GM23338 (cell line): ENCODE measurements around the gene JAK3. TPM values are rescaled to one million over a fixed set of nuclear protein-coding genes. Genes with fewer than 3 reads are reported as not detected.

Source experiments
- ATAC-seq: fragments of 200-7000 bp; cut with Tn5 transposase; 3 replicates; pipeline ENCODE4 v1.9.1; 2020
- DNase-seq: peaks from one replicate; pipeline ENCODE4 v3.0.0-alpha.2; 2015; ENCODE audit warnings: low spot score
- H2AFZ ChIP-seq: fragments of 200-600 bp; sonication (generic); 2 replicates; pipeline ENCODE4 v1.8.0; 2016; ENCODE audit warnings: antibody characterized with exemption, mild to moderate bottlenecking, moderate library complexity
- H3F3A ChIP-seq: fragments of 200-600 bp; sonication (generic); replicated peaks from 2 replicates; pipeline ENCODE4 v1.8.0; 2017; ENCODE audit warnings: antibody characterized with exemption, mixed run types, low read depth
- H3K27ac ChIP-seq: fragments of 200-600 bp; sonication (generic); 2 replicates; pipeline ENCODE4 v1.6.1; 2016; ENCODE audit warnings: low read depth
- H3K27me3 ChIP-seq: fragments of 200-600 bp; sonication (generic); 2 replicates; pipeline ENCODE4 v1.8.0; 2016; ENCODE audit warnings: mild to moderate bottlenecking, mixed run types, moderate library complexity; ENCODE audit not compliant: insufficient read depth
- H3K36me3 ChIP-seq: fragments of 200-600 bp; sonication (generic); 2 replicates; pipeline ENCODE4 v1.8.0; 2016; ENCODE audit warnings: mild to moderate bottlenecking; ENCODE audit not compliant: insufficient read depth
- H3K4me1 ChIP-seq: fragments of 200-600 bp; sonication (generic); 2 replicates; pipeline ENCODE4 v1.8.0; 2016; ENCODE audit warnings: mild to moderate bottlenecking, moderate library complexity; ENCODE audit not compliant: insufficient read depth
- H3K4me2 ChIP-seq: fragments of 200-600 bp; sonication (generic); 2 replicates; pipeline ENCODE4 v1.7.1; 2017; ENCODE audit warnings: mixed run types
- H3K4me3 ChIP-seq: fragments of 200-600 bp; sonication (generic); 2 replicates; pipeline ENCODE4 v1.6.1; 2016; ENCODE audit warnings: mixed run types
- H3K79me2 ChIP-seq: fragments of 200-600 bp; sonication (generic); replicated peaks from 2 replicates; pipeline ENCODE4 v1.8.0; 2017; ENCODE audit warnings: mild to moderate bottlenecking; ENCODE audit not compliant: insufficient read depth
- H3K9me2 ChIP-seq: fragments of 200-600 bp; sonication (generic); 2 replicates; pipeline ENCODE4 v1.8.0; 2017; ENCODE audit not compliant: insufficient read depth
- H4K20me1 ChIP-seq: fragments of 200-600 bp; sonication (generic); replicated peaks from 2 replicates; pipeline ENCODE4 v1.8.0; 2017; ENCODE audit warnings: mild to moderate bottlenecking; ENCODE audit not compliant: insufficient read depth
- H3K27ac Mint-ChIP-seq: 2 replicates; pipeline ENCODE4 v1.8.0; 2020; ENCODE audit warnings: inconsistent platforms, mild to moderate bottlenecking, moderate library complexity, mixed read lengths
- H3K27me3 Mint-ChIP-seq: 3 replicates; pipeline ENCODE4 v1.8.0; 2022; ENCODE audit warnings: low read depth, mild to moderate bottlenecking, moderate library complexity, mixed read lengths, inconsistent platforms; ENCODE audit not compliant: insufficient read depth, poor library complexity
- H3K36me3 Mint-ChIP-seq: 3 replicates; pipeline ENCODE4 v1.8.0; 2021; ENCODE audit warnings: low read depth, mild to moderate bottlenecking, inconsistent platforms, moderate library complexity, mixed read lengths
- H3K4me1 Mint-ChIP-seq: 3 replicates; pipeline ENCODE4 v1.8.0; 2020; ENCODE audit warnings: mild to moderate bottlenecking, inconsistent platforms, mixed read lengths
- H3K4me3 Mint-ChIP-seq: 3 replicates; pipeline ENCODE4 v1.8.0; 2021; ENCODE audit warnings: moderate library complexity, mild to moderate bottlenecking, inconsistent platforms, mixed read lengths
- H3K9me3 Mint-ChIP-seq: 3 replicates; pipeline ENCODE4 v1.8.0; 2020; ENCODE audit warnings: moderate library complexity, mild to moderate bottlenecking, inconsistent platforms, mixed read lengths
- CREB1 ChIP-seq: fragments of 250-450 bp; sonication (Bioruptor Pico); IDR thresholded peaks from 2 replicates; pipeline ENCODE4 v1.5.0; 2020; ENCODE audit warnings: low read depth, mild to moderate bottlenecking, moderate library complexity
- EZH2 ChIP-seq: fragments of 200-600 bp; sonication (generic); IDR thresholded peaks from one replicate; pipeline ENCODE4 v1.8.0; 2017; ENCODE audit warnings: antibody characterized with exemption, mild to moderate bottlenecking, low read depth; ENCODE audit not compliant: unreplicated experiment
- JUNB ChIP-seq: IDR thresholded peaks from one replicate; pipeline ENCODE4 v1.6.1; 2016; ENCODE audit warnings: antibody characterized with exemption; ENCODE audit not compliant: unreplicated experiment
- NANOG ChIP-seq: IDR thresholded peaks from 2 replicates; pipeline ENCODE4 v1.6.1; 2016; ENCODE audit warnings: antibody characterized with exemption, borderline replicate concordance
- POLR2AphosphoS5 ChIP-seq: IDR thresholded peaks from 2 replicates; pipeline ENCODE4 v1.6.1; 2016; ENCODE audit warnings: antibody characterized with exemption, low read depth
- ZNF331 ChIP-seq: fragments of 250-450 bp; sonication (Bioruptor Pico); IDR thresholded peaks from 2 replicates; pipeline ENCODE4 v1.5.0; 2020; ENCODE audit warnings: low read depth, mild to moderate bottlenecking, moderate library complexity
- polyA plus RNA-seq: library from polyadenylated mRNA; unstranded; fragments of >200 nt; fragmentation: Nextera tagmentation; extraction: Ambion mirVana; gene quantifications from 2 replicates; pipeline ENCODE4 v1.2.1, GENCODE V29; 2016
- total RNA-seq: library from RNA; depleted of rRNA; stranded (reverse); fragments of >200 nt; shearing (Covaris generic); gene quantifications from 2 replicates; pipeline ENCODE4 v1.2.3, GENCODE V29; 2014
- TF ChIP-seq, protein P1 (sequence below): fragments of 250-450 bp; sonication (Bioruptor Pico); IDR thresholded peaks from 2 replicates; pipeline ENCODE4 v1.5.0; 2020; ENCODE audit warnings: mild to moderate bottlenecking, moderate library complexity
- TF ChIP-seq, protein P2 (sequence below), 2 experiments: fragments of 200-600 bp in 1 of 2; sonication (generic) in 1 of 2; conservative IDR thresholded peaks; 2 replicates each; pipeline versions ENCODE4 v1.5.1 to v1.6.1; 2016 to 2017; ENCODE audit warnings: antibody characterized with exemption in 2 of 2, low read depth in 2 of 2, mild to moderate bottlenecking in 2 of 2, moderate library complexity in 1 of 2

Gene JAK3
- total and polyA plus RNA-seq, 2 experiments from 2014 or later = 2.9 to 5.4 TPM

GRCh38 chr19:17881701-17882100 is 33.9 kb upstream of the JAK3 start:
- Mint-ChIP-seq H3K36me3 (no peaks in the 10 kb centered on the region), H3K4me3 (no peak overlapping the region), H3K4me1 (no peaks in the 10 kb centered on the region), H3K27me3 (peaks cover 5% of the 10 kb centered on the region), H3K9me3 (no peaks in the 10 kb centered on the region), H3K27ac (no peak overlapping the region)
- Histone ChIP-seq H3K4me1 (no peaks in the 10 kb centered on the region), H2AFZ (no peak overlapping the region), H3K9me2 (no peaks in the 10 kb centered on the region), H4K20me1 (no peaks in the 10 kb centered on the region), H3K4me3 (no peak overlapping the region), H3K36me3 (no peaks in the 10 kb centered on the region), H3K27me3 (no peaks in the 10 kb centered on the region), H3K79me2 (no peaks in the 10 kb centered on the region), H3F3A (no peaks in the 10 kb centered on the region), H3K4me2 (no peak overlapping the region), H3K27ac (no peak overlapping the region)
- DNase-seq (no peak), ATAC-seq (no peak)
- no peak for TF ChIP-seq CREB1 (CRISPR knock-in tag)
- TF ChIP-seq JUNB = no peak
- TF ChIP-seq, protein P1, sequence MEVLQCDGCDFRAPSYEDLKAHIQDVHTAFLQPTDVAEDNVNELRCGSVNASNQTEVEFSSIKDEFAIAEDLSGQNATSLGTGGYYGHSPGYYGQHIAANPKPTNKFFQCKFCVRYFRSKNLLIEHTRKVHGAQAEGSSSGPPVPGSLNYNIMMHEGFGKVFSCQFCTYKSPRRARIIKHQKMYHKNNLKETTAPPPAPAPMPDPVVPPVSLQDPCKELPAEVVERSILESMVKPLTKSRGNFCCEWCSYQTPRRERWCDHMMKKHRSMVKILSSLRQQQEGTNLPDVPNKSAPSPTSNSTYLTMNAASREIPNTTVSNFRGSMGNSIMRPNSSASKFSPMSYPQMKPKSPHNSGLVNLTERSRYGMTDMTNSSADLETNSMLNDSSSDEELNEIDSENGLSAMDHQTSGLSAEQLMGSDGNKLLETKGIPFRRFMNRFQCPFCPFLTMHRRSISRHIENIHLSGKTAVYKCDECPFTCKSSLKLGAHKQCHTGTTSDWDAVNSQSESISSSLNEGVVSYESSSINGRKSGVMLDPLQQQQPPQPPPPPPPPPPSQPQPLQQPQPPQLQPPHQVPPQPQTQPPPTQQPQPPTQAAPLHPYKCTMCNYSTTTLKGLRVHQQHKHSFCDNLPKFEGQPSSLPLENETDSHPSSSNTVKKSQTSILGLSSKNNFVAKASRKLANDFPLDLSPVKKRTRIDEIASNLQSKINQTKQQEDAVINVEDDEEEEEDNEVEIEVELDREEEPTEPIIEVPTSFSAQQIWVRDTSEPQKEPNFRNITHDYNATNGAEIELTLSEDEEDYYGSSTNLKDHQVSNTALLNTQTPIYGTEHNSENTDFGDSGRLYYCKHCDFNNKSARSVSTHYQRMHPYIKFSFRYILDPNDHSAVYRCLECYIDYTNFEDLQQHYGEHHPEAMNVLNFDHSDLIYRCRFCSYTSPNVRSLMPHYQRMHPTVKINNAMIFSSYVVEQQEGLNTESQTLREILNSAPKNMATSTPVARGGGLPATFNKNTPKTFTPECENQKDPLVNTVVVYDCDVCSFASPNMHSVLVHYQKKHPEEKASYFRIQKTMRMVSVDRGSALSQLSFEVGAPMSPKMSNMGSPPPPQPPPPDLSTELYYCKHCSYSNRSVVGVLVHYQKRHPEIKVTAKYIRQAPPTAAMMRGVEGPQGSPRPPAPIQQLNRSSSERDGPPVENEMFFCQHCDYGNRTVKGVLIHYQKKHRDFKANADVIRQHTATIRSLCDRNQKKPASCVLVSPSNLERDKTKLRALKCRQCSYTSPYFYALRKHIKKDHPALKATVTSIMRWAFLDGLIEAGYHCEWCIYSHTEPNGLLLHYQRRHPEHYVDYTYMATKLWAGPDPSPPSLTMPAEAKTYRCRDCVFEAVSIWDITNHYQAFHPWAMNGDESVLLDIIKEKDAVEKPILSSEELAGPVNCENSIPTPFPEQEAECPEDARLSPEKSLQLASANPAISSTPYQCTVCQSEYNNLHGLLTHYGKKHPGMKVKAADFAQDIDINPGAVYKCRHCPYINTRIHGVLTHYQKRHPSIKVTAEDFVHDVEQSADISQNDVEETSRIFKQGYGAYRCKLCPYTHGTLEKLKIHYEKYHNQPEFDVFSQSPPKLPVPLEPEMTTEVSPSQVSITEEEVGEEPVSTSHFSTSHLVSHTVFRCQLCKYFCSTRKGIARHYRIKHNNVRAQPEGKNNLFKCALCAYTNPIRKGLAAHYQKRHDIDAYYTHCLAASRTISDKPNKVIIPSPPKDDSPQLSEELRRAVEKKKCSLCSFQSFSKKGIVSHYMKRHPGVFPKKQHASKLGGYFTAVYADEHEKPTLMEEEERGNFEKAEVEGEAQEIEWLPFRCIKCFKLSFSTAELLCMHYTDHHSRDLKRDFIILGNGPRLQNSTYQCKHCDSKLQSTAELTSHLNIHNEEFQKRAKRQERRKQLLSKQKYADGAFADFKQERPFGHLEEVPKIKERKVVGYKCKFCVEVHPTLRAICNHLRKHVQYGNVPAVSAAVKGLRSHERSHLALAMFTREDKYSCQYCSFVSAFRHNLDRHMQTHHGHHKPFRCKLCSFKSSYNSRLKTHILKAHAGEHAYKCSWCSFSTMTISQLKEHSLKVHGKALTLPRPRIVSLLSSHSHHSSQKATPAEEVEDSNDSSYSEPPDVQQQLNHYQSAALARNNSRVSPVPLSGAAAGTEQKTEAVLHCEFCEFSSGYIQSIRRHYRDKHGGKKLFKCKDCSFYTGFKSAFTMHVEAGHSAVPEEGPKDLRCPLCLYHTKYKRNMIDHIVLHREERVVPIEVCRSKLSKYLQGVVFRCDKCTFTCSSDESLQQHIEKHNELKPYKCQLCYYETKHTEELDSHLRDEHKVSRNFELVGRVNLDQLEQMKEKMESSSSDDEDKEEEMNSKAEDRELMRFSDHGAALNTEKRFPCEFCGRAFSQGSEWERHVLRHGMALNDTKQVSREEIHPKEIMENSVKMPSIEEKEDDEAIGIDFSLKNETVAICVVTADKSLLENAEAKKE (CRISPR knock-in tag) = no peak
- TF ChIP-seq, protein P2, sequence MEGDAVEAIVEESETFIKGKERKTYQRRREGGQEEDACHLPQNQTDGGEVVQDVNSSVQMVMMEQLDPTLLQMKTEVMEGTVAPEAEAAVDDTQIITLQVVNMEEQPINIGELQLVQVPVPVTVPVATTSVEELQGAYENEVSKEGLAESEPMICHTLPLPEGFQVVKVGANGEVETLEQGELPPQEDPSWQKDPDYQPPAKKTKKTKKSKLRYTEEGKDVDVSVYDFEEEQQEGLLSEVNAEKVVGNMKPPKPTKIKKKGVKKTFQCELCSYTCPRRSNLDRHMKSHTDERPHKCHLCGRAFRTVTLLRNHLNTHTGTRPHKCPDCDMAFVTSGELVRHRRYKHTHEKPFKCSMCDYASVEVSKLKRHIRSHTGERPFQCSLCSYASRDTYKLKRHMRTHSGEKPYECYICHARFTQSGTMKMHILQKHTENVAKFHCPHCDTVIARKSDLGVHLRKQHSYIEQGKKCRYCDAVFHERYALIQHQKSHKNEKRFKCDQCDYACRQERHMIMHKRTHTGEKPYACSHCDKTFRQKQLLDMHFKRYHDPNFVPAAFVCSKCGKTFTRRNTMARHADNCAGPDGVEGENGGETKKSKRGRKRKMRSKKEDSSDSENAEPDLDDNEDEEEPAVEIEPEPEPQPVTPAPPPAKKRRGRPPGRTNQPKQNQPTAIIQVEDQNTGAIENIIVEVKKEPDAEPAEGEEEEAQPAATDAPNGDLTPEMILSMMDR (conservative IDR thresholded peaks at IDR 0.05; ENCODE audit: low read depth in 2 of 2) = no peak
- TF ChIP-seq POLR2AphosphoS5 = no peak
- no peak for TF ChIP-seq NANOG
- TF ChIP-seq EZH2 = no peak
- TF ChIP-seq ZNF331 (CRISPR knock-in tag) = no peak
